22Rv1 (cell line): ENCODE results near the gene SLC1A2.

Experiments used
- CTCF ChIP-seq: fragments of 450-650 bp; IDR thresholded peaks from 2 replicates; pipeline ENCODE4 v1.5.1; 2017; ENCODE audit warnings: mild to moderate bottlenecking
- ZFX ChIP-seq: fragments of 450-650 bp; IDR thresholded peaks from 2 replicates; pipeline ENCODE4 v1.6.1; 2017; ENCODE audit warnings: antibody characterized with exemption, borderline replicate concordance

- TF ChIP-seq CTCF (no peak), ZFX (no peak)
Measured at GRCh38 chr11:35383953-35384352, 35.4 kb downstream of the SLC1A2 start.
